HG02870 (cell line): ENCODE data around the gene WNT4.

Experiments used
- ATAC-seq: cut with Tn5 transposase; IDR thresholded peaks from one replicate; pipeline ENCODE4 v1.9.1; 2021; ENCODE audit warnings: mild to moderate bottlenecking, moderate library complexity; ENCODE audit not compliant: unreplicated experiment

WNT4 gene

DNA sequence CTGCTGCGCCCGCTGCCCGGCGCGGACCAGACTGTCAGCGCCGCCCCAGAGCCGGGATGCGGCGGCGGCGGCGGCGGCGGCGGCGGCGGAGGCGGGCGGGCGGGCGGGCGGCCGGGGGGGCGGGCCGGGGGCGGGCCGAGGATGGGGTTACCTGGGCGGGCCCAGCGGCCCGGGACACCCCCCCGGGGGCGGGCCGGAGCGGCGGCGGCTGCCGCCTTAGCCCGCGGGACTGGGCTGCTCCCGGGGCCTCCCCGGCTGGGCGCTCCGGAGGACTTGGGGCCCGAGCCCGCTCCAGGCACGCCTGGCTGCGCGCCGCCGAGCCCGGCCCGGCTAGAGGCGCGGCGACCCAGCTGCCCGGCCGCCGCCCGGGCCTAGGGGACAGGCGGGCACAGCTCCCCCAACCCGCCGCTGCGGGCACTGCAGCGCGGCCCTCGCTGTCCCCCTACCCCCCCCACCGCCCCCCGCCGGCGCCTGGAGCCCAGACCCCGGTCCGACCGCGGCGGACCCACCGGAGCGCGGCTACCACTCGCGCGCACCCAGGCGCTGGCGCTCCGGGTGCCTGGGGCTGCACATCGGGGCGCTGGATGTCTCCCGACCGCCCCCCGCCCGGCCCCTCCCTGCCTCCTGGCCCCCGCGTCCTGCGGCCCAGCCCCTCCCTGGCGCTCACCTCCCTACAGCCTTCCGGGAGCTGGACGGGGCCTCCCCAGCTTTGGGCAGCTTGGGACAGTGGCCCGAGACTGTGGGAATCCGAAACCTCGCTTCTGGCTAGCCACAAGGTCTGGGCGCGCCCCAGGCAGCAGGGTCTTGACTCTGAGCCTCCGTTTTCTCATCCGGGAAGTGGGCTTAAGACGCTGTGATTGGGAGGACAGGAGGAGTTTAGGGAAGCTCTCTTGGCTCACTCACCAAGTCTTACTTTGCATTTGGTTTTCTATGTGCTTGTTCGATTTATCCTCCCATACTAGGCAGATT is at the start of gene WNT4:
WNT4 (minus strand) TSS at position 33 of the 969 bp plus-strand sequence. CDS start 175 bp downstream, outside the sequence.
- no peak for ATAC-seq

GRCh38 chr1:22190731-22191130 is 47.8 kb upstream of the WNT4 start:
- no peak for ATAC-seq

DNA sequence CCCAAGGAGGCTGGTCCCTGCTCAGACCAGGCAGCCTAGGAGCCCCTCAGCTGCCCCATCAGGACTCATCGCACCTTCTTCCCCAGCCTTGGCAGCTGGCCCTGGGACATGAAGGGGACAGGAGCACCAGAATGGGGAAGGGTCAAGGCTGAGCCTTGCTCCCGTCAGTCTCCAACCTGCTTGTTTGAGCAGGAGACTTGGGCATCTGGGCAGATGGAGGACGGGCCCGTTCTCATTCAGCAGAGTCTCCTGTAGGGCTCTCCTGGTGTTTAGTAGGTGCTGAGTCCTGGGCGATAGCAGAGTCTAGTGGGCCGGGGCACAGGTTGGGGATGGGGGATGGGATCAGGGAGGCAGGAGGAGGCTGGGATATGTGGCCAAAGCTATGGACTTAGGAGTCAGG is 47.4 kb upstream of the WNT4 start:
- no peak for ATAC-seq

DNA sequence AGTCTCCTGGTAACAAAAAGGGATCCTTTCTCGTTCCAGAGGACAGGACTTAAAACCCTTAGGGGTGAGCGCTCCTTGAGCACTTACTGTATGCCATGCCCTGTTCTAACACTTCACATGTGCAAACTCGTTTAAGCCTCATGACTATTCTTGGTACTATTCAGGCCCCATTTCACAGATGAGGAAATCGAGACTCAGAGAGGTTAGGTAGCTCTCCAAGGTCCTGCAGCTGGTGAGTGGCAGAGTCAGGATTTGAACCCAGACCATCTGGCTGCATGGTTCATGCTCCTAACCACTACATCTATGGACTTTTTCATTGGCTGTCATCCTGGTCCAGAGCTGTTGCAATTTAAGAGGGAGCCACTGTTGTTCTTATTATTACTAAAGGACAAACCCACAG is 46.7 kb upstream of the WNT4 start:
- no peak for ATAC-seq

GRCh38 chr1:22188914-22189313 is 46.0 kb upstream of the WNT4 start:
- ATAC-seq: no peak

- no peak for ATAC-seq
Measured at GRCh38 chr1:22188436-22188835, 45.5 kb upstream of the WNT4 start.

- ATAC-seq: no peak
Measured at GRCh38 chr1:22186311-22186710, 43.4 kb upstream of the WNT4 start.

DNA sequence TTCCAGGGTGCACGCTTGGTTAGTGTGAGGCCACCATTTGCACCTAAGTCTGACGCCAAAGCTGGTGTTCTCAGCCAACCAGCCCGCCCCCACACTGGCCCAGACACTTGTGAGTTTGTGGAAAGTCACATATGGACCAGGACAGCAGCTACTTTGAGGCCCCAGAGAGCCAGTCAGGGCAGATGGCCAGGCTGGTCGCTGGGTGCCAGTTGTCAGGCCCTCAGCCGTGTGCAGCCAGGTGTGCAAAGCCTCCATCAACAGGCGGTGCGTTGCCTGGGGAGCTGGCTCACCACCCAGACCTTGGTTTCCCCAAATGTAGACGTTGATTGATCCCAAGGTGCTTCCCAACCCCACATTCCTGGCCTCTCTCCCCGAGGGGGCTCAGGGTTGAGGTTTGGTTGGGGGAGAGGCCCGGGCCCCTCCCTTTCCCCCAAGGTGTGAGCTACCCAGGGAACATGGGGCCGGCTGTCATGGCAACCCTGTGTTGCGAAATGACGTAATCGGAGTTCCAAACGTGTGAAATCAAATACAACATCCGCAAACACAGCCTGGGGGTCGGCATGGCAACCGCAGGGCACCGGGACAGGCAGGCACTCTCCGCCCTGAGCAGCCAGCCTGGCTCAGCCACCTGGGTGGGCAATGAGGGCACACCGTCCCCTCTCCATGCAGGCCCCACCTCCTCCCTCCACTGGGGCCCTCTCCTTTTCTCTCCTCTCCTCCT is 42.2 kb upstream of the WNT4 start:
- no peak for ATAC-seq

- no peak for ATAC-seq
Measured at GRCh38 chr1:22184454-22184853, 41.6 kb upstream of the WNT4 start.

DNA sequence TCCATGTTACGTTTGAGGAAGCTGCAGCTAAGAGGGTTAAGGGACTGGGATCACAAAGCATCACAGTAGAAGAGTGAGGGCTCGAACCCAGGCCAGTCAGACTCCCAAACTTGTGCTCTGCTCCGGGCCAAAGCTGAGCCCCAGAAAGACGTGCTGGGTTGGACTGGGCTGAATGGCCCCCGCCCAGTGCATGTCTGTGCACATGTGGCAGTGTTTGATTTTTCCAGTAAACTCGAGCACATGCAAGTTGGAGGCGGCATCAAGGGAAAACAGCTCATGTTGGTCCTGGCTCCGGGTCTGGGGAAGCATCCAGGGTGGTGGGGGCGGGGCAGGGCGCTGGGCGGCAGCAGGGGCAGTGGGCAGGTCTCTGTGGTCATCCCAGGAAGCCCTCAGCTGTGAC is 39.8 kb upstream of the WNT4 start:
- no peak for ATAC-seq

DNA sequence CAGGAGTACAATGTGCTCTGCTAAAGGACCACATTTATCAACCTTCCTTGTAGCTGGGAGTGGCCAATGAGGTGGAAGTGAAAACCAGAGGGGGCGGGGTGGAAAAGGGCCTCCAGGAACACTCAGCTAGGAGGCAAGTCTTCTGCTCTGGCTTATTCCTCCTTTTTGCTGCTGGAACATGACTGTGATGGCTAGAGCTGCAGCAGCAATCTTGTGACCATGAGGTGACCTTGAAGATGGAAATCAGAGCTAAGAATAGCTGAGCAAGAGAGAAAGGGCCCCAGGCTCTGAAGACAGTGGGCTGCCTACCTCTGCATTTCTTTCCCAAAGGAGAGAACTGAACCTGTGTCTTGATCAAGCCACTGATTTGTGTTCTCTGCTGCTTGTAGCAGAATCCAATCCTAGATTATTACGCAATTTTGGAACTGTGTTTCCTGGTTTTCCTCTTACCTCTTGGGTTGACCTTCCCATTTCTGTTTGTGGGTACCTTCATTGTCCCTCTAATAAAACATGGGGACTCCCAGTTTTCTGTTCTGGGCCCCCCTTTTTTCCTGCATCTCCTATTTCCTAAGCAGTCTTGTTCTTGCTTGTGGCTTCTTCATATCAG is 36.4 kb upstream of the WNT4 start:
- ATAC-seq: no peak

GRCh38 chr1:22177354-22178003 is 34.6 kb upstream of the WNT4 start:
- ATAC-seq: peak; percentile 59

DNA sequence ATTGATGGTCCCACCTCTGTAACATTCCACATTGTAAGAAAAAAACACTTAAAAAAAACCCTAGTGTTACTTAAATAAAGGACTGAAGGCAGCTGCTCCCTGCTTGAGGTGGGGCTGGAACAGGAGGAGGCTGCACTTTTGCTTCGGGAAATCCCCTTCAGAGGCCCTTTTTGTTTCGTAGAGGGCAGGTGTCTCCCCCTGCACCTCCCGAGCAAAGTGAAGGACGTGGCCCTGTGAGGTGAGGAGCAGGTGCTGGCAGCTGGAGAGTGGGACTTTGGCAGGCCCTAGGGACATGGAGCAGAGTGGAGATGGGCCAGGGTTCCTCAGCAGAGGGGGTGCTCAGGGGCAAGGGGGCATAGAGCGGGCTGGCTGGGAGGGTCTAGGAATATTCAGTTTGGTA is 33.4 kb upstream of the WNT4 start:
- peak; percentile 83 for ATAC-seq

DNA sequence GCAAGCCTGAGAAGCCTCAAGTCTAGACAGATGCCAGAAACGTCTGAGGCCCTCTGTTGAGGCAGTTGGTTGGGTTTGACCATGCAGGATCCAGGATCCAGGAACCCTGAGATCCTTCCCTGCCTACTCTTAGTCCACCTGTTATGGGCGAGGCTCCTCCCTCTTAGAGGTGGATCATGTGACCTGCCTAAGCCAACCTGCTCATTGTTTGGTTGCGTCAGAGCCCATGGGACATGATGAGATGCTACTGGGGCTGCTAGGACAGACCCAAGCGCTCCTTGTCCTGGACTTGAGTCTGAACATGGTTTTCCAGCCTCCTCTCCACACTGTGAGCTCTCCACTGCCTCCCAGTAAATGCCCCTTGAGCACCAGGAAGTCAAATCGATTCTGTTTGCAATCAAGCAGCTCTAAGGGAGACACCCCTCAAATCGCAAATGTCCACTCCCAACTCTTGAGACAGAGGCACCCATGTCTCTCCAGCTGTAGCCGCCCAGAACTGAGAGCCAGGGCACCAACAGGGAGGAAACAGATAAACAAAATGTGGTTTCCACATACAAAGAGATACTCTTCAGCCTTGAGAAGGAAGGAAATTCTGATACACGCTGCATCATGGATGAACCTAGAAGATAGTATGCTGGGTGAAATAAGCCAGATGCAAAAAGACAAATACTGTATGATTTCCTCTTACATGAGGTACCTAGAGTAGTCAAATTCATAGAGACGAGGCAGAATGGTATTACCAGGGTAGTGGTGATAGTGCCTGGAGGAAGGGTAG is 31.7 kb upstream of the WNT4 start:
- ATAC-seq: no peak

GRCh38 chr1:22171951-22172715 is 29.2 kb upstream of the WNT4 start:
- ATAC-seq: no peak

DNA sequence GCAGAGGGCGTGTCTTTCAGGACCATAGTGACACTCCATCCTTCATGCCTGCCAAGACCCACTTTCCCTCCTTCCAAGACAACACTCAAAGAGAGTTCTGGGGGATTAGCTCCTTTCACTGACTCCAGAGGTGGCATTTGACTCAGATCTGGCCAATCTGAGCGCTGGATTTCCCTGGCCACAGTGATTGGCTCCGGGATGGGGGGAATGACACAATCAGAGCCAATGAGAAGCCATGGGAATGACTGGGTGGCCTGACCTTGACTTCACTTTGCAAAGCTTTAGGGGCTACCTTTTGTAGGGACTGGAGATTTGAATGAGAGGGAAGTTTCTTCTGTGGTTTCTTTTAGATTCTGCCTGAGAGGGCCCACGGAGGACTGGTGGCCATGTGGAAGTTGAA is 26.9 kb upstream of the WNT4 start:
- no peak for ATAC-seq

DNA sequence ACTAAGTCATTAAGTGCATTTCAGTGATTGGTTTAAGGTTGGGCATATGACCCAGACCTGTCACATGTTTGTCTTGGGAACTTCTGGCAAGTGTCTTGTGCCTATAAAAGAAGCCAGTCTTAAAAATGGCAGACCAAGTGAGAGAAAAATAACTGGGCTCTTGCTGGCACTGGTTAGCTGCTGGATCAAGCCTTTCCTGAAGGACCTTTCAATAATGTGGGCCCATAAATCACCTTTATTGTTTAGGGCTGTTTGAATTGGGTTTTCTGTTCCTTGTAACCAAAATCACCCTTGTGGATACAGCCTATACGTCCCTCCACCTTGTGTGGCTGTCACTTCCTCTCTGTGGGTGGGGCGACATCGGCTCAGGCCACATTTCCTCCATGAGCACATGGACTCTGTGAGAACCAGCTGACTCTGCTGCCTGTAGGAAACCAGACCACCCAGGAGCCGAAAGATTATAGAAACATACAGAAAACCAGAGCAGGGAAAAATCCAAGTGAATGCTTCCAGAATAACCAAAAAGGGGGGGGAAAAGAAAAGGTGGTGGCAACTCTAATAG is 25.6 kb upstream of the WNT4 start:
- ATAC-seq: no peak

DNA sequence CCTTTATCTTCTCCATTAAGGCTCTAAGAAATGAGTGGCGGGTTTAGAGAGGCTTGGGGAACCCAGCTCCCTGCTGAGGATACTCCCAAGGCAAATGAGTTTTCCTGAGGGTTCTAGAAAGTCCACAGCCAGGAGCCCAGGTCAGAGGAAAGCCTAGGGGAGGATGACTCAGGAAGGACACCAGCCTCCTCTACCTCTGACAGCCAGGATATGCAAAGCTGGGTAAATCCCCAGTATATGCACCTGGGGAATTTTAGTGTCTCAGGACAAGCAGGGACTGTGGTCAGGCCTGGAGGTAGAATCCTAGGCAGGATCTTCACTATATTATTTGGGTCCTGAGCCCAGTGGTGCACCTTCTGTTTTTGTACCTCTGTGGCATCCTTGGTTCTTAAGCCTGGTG is 23.5 kb upstream of the WNT4 start:
- no peak for ATAC-seq
